Adrenal gland (tissue), 12 donors: ENCODE data around the gene ZNF143. TPM values are rescaled to one million over a fixed set of nuclear protein-coding genes. Genes with fewer than 3 reads are reported as not detected.

Source experiments
- DNase-seq, 7 donors: peaks; one replicate each; pipeline ENCODE4 v3.0.0-alpha.2; 2019 to 2020
- H3K27ac ChIP-seq, 5 donors: fragments of 200-600 bp; sonication (generic) in 4 of 5; 1 replicate in 3 of 5; 2 replicates in 2 of 5; pipeline versions ENCODE4 v1.5.1 to v1.8.0; 2016 to 2020; ENCODE audit warnings: mild to moderate bottlenecking in 1 of 5
- H3K27me3 ChIP-seq: fragments of 200-600 bp; 2 replicates; pipeline ENCODE4 v1.8.0; 2021
- H3K36me3 ChIP-seq, 2 donors: fragments of 200-600 bp; replicated peaks in 1 of 2; 1 replicate in 1 of 2; 2 replicates in 1 of 2; pipeline versions ENCODE4 v1.5.1 to v1.8.0; 2018 to 2022
- H3K4me1 ChIP-seq, 2 donors: fragments of 200-600 bp; replicated peaks in 1 of 2; 1 replicate in 1 of 2; 2 replicates in 1 of 2; pipeline versions ENCODE4 v1.5.1 to v1.8.0; 2018 to 2021
- H3K4me3 ChIP-seq, 4 donors: fragments of 200-600 bp; sonication (generic) in 3 of 4; one replicate each; pipeline ENCODE4 v1.5.1; 2016 to 2018
- H3K9me3 ChIP-seq, 3 donors: fragments of 200-600 bp; sonication (generic) in 1 of 3; replicated peaks in 1 of 3; 1 replicate in 2 of 3; 2 replicates in 1 of 3; pipeline versions ENCODE4 v1.5.1 to v1.8.0; 2016 to 2021
- CTCF ChIP-seq, 6 experiments: fragments of 450-650 bp in 4 of 6; fragments of 200-600 bp in 2 of 6; sonication (generic) in 1 of 6; IDR thresholded peaks; 1 replicate in 5 of 6; 2 replicates in 1 of 6; pipeline versions ENCODE4 v1.5.1 to v1.8.0; 2016 to 2021; ENCODE audit warnings: antibody characterized with exemption in 6 of 6, mild to moderate bottlenecking in 2 of 6, moderate library complexity in 1 of 6
- POLR2A ChIP-seq, 2 donors: fragments of 450-650 bp; IDR thresholded peaks; one replicate each; pipeline ENCODE4 v1.6.1; 2017; ENCODE audit warnings: antibody characterized with exemption in 2 of 2, mild to moderate bottlenecking in 2 of 2, moderate library complexity in 1 of 2
- WGBS, 4 donors: extraction: QIAGEN DNeasy Blood & Tissue Kit in 2 of 4; methylation state at CpG; one replicate each; pipeline versions ENCODE4 v1.1.5 to v1.1.7; 2013 to 2017; 5-methylcytosine and 5-hydroxymethylcytosine counted together
- intact Hi-C, 2 donors: fragments of 100-400 bp; cut with DNase I; formaldehyde crosslinking; loops; one replicate each; pipeline versions ENCODE4 v1.14.1 to v1.15.0; 2022 to 2023
- polyA plus RNA-seq, 3 donors: library from polyadenylated mRNA; stranded (reverse); fragments of 200-250 nt in 2 of 3; fragments of 350-450 nt in 1 of 3; fragmentation: Illumina TruSeq in 1 of 3; extraction: RNeasy Lipid Tissue Mini Kit (QIAGEN cat#74804) in 1 of 3; gene quantifications; one replicate each; pipeline ENCODE4 v1.2.3, GENCODE V29; 2013 to 2014
- total RNA-seq, 9 donors: library from RNA; depleted of rRNA in 4 of 9; stranded (reverse); fragments of >200 nt in 4 of 9; fragments of 120-200 nt in 1 of 9; fragmentation: NEBNext Ultra II Directional in 1 of 9; extraction: Animal tissue kit (Norgen Biotek cat#: 25700) in 1 of 9; gene quantifications; one replicate each; pipeline versions ENCODE4 v1.1.0 to v1.2.4, GENCODE V29; 2013 to 2023
- donor health status: healthy with polysubstance abuse.
- donor health status: Bipolar disorder and iron deficiency.
- donor health status: DM: yes; HTN: yes; CAD: no.
- donor health status: DM: no; HTN: no; CAD: no.
- donor health status: DM: no; HTN: no; CAD: no.
- donor health status: DM: yes; HTN: yes; CAD: no.

ZNF143 gene
- total and polyA plus RNA-seq, 12 donors: 6.8 to 29.8 (median 17.1) TPM

GRCh38 chr11:9459667-9460321 lies 1.0 kb upstream of the ZNF143 start:
- peak overlapping the region; percentile 93 to 99 (median 97) for H3K27ac ChIP-seq
- H3K36me3 ChIP-seq: no peaks in the 10 kb centered on the region
- H3K27me3 ChIP-seq: no peaks in the 10 kb centered on the region
- TF ChIP-seq POLR2A (IDR thresholded peaks at IDR 0.05) (no peak), CTCF (IDR thresholded peaks at IDR 0.05) (no peak)
- peaks cover 8 to 20% of the 10 kb centered on the region in 2 donors for H3K4me1 ChIP-seq
- WGBS, 4 donors: 1 to 2% (median 2%) methylated on average over 22 to 23 of the region's 23 CpGs
- H3K9me3 ChIP-seq: no peaks in the 10 kb centered on the region
- peak overlapping the region; percentile 48 to 98 (median 56) for H3K4me3 ChIP-seq
- intact Hi-C loops: no loop called here
- DNase-seq: peak in 4 of 7 donors; percentile 19 to 66 (median 45)

GRCh38 chr11:9461063-9461759 lies 399 bp downstream of the ZNF143 start:
- Histone ChIP-seq H3K36me3 (no peaks in the 10 kb centered on the region), H3K9me3 (no peaks in the 10 kb centered on the region), H3K4me3 (peak overlapping the region in 3 of 4 donors; percentile 62 to 78 (median 67)), H3K4me1 (peaks cover 8 to 20% of the 10 kb centered on the region in 2 donors), H3K27ac (peak overlapping the region; percentile 94 to 100 (median 98)), H3K27me3 (no peaks in the 10 kb centered on the region)
- DNase-seq: peak; percentile 87 to 93 (median 90)
- intact Hi-C loops: no loop called here
- TF ChIP-seq CTCF (IDR thresholded peaks at IDR 0.05): no peak
- peak; percentile 94 to 98 for TF ChIP-seq POLR2A (IDR thresholded peaks at IDR 0.05)
- 0 to 2% (median 0%) methylated on average over 7 to 57 of the region's 57 CpGs for WGBS, 4 donors

GRCh38 chr11:9461760-9462134 lies 935 bp downstream of the ZNF143 start:
- Histone ChIP-seq H3K9me3 (no peaks in the 10 kb centered on the region), H3K27me3 (no peaks in the 10 kb centered on the region), H3K27ac (peak overlapping the region; percentile 94 to 100 (median 98)), H3K36me3 (no peaks in the 10 kb centered on the region), H3K4me1 (peaks cover 8 to 20% of the 10 kb centered on the region in 2 donors), H3K4me3 (peak overlapping the region in 3 of 4 donors; percentile 48 to 78 (median 67))
- 1% methylated on average over 10 of the region's 10 CpGs for WGBS, 4 donors
- no peak for DNase-seq
- intact Hi-C loops: no loop called here
- TF ChIP-seq CTCF (IDR thresholded peaks at IDR 0.05): no peak

- H3K27ac ChIP-seq: peak overlapping the region; percentile 94 to 100 (median 98)
- 84 to 90% (median 87%) methylated on average over 16 of the region's 16 CpGs for WGBS, 4 donors
- H3K36me3 ChIP-seq: no peaks in the 10 kb centered on the region
- no peaks in the 10 kb centered on the region for H3K27me3 ChIP-seq
- H3K4me3 ChIP-seq: peak overlapping the region in 2 of 4 donors; percentile 67 to 78
- H3K9me3 ChIP-seq: no peaks in the 10 kb centered on the region
- H3K4me1 ChIP-seq: peaks cover 8 to 20% of the 10 kb centered on the region in 2 donors
- TF ChIP-seq CTCF (IDR thresholded peaks at IDR 0.05): no peak
- no peak for TF ChIP-seq POLR2A (IDR thresholded peaks at IDR 0.05)
- no peak for DNase-seq
- intact Hi-C loops: no loop called here
These were observed 1.5 kb downstream of the ZNF143 start for GRCh38 chr11:9462172-9462799.
